NK-92 (cell line): Measurements from ENCODE around the gene RNF115.
"Not testable (repeated sequence)": the region's sequence is repeated elsewhere in the genome, so short reads cannot be mapped to it uniquely, and the experiment has no call there.

Experiments
- DNase-seq: peaks from one replicate; lab custom pipeline; 2025; ENCODE audit not compliant: unreplicated experiment; lab: John Stamatoyannopoulos, UW

The RNF115 gene

GRCh38 chr1:145828367-145829026 lies 4.6 kb upstream of the RNF115 start:
- no peak for DNase-seq

DNA sequence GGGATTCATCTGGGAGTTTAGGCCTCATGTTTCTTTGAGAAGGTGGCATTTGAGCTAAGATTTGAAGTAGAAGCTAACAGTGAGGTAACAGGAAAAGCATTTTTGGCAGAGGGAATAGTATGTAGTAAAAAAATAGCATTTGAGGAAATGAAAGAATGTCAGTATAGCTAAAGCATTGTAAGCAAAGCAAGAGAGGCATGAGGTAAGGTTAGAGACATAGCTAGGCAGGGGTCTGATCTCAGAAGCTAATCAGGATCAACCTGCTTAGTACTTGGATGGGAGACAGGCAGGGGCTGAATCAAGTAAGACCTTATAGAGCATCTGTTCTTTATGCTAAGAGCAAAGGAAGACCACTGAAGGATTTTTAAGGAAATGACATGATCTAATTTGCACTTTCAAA lies 4.1 kb upstream of the RNF115 start:
- DNase-seq, result no peak

DNA sequence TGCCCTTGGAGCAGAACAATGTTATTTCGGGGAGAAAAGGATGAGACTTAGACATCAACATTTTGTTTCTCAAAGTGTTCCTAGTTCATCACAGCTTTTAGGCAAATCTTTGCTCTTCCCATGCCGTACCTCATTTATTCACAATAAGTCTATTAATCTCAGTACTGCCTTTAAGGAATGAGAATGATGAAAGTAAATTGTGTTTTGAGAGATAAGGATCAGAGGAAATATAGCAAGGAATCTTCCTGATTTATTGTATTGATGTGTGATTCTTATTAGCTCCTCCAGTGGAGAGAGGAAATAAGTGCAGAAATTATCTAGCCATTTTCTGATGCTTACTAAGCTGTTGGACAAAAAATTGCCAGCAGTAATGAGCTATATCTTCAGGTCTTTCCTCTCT lies 2.1 kb upstream of the RNF115 start:
- DNase-seq, result no peak

DNA sequence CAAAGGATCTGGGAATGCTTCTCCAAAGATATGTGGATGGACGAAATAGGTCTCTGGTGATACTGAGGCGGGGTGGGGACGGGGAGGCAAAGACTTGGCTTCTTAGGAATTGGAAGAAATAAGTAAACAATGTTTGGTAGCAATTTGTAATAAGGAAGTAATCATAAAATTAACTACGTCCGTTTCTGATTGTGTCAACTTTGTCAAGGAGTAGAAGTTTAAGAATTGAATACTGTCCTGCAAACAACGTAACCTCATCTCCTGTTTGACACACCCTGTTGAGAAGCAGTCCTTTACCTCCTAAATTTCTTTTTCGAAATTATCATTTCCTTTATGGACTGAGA lies 576 bp upstream of the RNF115 start:
- no peak for DNase-seq

GRCh38 chr1:145822779-145823331 lies 1.0 kb downstream of the RNF115 start:
- not testable (repeated sequence) for DNase-seq

- not testable (repeated sequence) for DNase-seq
Measured at GRCh38 chr1:145818095-145818494, 5.8 kb downstream of the RNF115 start.

DNA sequence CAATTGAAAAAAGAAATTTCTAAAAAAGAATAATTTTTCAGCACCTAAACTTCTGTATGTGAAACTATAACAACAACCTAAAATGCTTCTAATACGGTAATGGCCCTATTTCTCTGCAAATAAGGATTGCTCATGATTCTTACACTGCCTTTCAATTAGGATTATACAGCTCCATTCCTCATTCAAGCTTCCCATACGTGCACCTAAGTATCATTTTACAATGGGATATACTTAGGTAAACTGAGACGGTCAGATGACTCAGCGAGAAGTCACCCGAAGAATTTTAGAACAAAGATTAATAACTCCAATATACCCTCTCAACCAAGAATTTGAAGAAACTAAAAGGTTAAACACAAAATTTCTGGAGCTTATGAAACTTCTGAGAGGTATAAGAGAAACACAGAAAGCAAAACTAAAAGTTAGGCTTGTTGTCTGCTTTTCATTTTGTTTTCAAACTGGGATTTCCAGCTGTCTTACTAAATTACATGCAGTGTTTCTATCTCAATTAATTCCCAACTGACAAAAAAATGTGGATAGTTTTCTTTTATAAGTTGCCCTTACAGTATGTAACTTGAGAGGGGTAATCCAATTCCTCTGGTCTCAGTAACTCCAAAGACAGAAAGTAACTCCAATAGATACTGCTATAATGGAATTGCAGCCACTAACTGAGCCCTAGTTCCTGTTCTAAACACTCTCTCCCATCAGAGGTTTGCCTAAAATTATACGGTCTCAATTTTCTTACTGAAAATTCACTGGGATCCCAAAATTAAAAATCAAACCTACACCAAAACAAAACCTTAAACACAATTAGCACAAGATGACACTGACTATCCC lies 10.7 kb downstream of the RNF115 start:
- DNase-seq, result not testable (repeated sequence)

GRCh38 chr1:145806844-145807243 lies 17.1 kb downstream of the RNF115 start:
- DNase-seq, result no peak

DNA sequence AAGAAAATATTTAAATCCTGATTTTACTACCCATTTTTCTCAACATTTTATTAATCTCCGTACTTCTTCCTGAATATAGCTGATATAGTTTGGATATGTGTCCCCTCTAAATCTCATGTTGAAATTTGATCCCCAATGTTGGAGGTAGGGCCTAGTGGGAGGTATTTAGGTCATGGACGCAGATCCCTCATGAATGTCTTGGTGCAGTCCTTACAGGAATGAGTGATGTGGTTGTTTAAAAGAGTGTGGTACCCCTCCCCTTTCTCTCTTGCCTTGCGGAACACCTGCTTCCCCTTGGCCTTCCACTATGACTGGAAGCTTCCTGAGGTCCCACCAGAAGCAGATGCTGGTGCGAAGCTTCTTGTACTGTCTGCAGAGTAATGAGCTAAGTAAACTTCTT lies 17.5 kb downstream of the RNF115 start:
- no peak for DNase-seq

- DNase-seq, result no peak
Measured at GRCh38 chr1:145805057-145805456, 18.8 kb downstream of the RNF115 start.

- DNase-seq, result no peak
Measured at GRCh38 chr1:145804235-145805045, 19.5 kb downstream of the RNF115 start.

DNA sequence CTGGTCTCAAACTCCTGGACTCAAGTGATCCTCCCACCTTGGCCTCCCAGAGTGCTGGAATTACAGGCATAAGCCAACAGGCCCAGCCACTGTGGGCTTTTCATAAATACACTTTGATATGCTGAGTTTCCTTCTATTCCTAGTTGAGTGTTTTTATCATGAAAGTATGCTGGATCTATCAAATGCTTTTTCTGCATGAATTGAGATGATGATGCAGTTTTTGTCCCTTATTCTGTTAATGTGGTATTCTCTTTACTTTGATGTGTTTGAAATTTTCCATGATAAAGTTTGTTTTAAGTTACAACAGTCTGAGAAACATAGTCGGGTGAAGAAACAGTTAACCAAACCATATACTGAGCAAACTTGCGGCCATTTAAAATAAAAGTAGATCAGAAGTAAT lies 24.1 kb downstream of the RNF115 start:
- DNase-seq, result no peak

DNA sequence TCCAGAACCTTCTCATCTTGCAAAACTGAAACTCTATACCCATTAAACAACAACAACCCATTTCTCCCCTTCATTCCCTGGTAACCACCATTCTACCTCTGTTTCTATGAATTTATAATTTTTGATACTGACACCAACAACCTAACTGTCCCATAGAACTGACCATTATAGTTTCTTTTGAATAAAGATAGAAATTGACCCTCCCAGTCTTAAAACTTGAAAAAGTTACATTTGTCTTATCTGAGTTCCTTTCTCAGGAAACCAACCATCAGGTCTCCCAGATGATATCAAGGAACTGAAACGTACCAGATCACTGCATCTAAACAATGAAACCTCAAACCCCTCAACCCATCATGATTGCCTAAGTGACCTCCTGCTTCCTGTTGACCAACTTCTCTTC lies 27.1 kb downstream of the RNF115 start:
- no peak for DNase-seq

- no peak for DNase-seq
Measured at GRCh38 chr1:145795257-145795881, 28.5 kb downstream of the RNF115 start.

GRCh38 chr1:145792484-145792883 lies 31.4 kb downstream of the RNF115 start:
- DNase-seq, result no peak

GRCh38 chr1:145791860-145792259 lies 32.0 kb downstream of the RNF115 start:
- not testable (repeated sequence) for DNase-seq

- DNase-seq, result no peak
Measured at GRCh38 chr1:145788580-145788979, 35.3 kb downstream of the RNF115 start.

GRCh38 chr1:145786271-145786670 lies 37.6 kb downstream of the RNF115 start:
- DNase-seq, result no peak

DNA sequence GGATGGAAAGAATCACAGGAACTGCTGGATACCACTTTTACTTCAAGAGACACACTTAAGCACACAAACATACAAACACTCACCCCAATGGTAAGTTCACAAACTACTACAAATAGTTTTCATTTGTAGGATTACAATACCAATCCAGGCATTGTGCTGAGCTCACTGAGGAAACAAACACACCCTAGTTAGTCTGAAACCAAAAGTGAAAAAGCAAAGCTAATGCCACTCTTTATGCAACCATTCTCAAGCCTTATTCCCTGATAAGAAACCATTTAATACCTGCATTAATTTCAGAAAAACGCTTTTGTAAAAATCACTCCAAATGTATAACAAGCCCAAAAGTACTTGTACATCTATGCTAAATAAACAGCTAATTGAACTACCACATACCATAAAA lies 38.3 kb downstream of the RNF115 start:
- no peak for DNase-seq

- no peak for DNase-seq
Measured at GRCh38 chr1:145784409-145784808, 39.5 kb downstream of the RNF115 start.
